Gastrocnemius medialis (tissue), 4 donors: ENCODE measurements around the gene CCM2.

Experiments used
- POLR2A ChIP-seq, 2 donors: fragments of 450-650 bp; IDR thresholded peaks; one replicate each; pipeline ENCODE4 v1.6.1; 2017; ENCODE audit warnings: antibody characterized with exemption in 2 of 2, mild to moderate bottlenecking in 2 of 2, moderate library complexity in 2 of 2
- TF ChIP-seq, protein P1 (sequence below), 5 experiments: fragments of 450-650 bp in 3 of 5; fragments of 200-600 bp in 2 of 5; sonication (generic) in 2 of 5; IDR thresholded peaks in 4 of 5; conservative IDR thresholded peaks in 1 of 5; 1 replicate in 4 of 5; 2 replicates in 1 of 5; pipeline ENCODE4 v1.5.1; 2016 to 2019; ENCODE audit warnings: antibody characterized with exemption in 5 of 5, mild to moderate bottlenecking in 3 of 5, moderate library complexity in 3 of 5

- no peak for TF ChIP-seq POLR2A (IDR thresholded peaks at IDR 0.05)
- TF ChIP-seq, protein P1, sequence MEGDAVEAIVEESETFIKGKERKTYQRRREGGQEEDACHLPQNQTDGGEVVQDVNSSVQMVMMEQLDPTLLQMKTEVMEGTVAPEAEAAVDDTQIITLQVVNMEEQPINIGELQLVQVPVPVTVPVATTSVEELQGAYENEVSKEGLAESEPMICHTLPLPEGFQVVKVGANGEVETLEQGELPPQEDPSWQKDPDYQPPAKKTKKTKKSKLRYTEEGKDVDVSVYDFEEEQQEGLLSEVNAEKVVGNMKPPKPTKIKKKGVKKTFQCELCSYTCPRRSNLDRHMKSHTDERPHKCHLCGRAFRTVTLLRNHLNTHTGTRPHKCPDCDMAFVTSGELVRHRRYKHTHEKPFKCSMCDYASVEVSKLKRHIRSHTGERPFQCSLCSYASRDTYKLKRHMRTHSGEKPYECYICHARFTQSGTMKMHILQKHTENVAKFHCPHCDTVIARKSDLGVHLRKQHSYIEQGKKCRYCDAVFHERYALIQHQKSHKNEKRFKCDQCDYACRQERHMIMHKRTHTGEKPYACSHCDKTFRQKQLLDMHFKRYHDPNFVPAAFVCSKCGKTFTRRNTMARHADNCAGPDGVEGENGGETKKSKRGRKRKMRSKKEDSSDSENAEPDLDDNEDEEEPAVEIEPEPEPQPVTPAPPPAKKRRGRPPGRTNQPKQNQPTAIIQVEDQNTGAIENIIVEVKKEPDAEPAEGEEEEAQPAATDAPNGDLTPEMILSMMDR (IDR thresholded peaks at IDR 0.05 in 4 of 5, conservative IDR thresholded peaks at IDR 0.05 in 1 of 5): no peak
Observed at GRCh38 chr7:45082031-45082830, 82.2 kb downstream of the CCM2 start.
